Activated CD4-positive, CD25-positive, alpha-beta regulatory T cell treated with anti-CD3 and anti-CD28 coated beads, Interleukin-2, amount 50 U/mL, for 16 hours (primary cell): ENCODE data around the gene SIK3.
"Not testable (repeated sequence)": the region's sequence is repeated elsewhere in the genome, so short reads cannot be mapped to it uniquely, and the experiment has no call there.

Source experiments
- DNase-seq: peaks from one replicate; pipeline ENCODE4 v3.0.0-alpha.2; 2020; ENCODE audit warnings: low read depth, low spot score

Gene SIK3

GRCh38 chr11:116826751-116827431 lies 271.3 kb downstream of the SIK3 start:
- DNase-seq: no peak

GRCh38 chr11:116825854-116826750 lies 272.1 kb downstream of the SIK3 start:
- no peak for DNase-seq

- DNase-seq: no peak
These were observed 272.8 kb downstream of the SIK3 start for GRCh38 chr11:116825434-116825833.

DNA sequence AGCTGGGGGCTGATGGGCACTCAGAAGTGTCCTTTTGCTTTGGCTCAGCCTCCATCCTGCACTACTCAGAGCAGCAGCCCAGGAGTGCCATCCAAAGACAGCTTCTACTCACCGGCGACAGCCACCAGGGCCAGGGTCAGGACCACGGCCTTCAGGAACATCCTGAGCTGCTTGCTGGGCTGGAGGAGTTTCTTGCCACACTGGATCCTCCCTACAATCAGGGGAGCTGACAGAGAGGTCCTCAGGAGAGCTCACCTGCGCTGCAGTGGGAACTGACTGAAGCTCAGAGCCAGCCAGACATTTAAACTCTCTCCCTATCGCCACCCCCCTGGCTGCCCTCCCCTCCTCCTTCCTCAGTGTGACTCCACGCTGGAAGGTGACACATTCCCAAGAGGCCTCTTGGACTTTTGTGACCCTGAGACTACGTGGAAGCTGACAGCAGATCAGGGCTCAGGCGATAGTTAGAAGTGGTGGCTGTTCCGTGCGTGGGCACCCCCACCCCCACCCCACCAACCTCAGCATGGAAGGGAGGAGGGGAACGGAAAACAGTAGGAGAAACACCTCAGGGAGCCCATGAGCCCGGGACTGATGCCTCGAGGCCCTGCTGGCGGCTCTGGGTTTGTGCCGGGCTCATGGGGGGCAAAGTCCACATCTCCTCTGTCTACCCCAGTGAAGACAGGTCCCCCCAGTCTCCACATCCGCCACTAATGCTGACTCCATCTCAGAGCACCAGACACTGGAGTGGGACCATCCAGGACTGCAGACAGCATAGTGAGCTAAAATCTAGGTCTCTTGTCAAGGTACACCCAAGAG lies 275.0 kb downstream of the SIK3 start, which contains the start of gene APOA4:
APOA4 (minus strand) TSS at position 274 of the 813 bp plus-strand sequence; CDS start at position 161, 113 bp downstream.
- DNase-seq: no peak

DNA sequence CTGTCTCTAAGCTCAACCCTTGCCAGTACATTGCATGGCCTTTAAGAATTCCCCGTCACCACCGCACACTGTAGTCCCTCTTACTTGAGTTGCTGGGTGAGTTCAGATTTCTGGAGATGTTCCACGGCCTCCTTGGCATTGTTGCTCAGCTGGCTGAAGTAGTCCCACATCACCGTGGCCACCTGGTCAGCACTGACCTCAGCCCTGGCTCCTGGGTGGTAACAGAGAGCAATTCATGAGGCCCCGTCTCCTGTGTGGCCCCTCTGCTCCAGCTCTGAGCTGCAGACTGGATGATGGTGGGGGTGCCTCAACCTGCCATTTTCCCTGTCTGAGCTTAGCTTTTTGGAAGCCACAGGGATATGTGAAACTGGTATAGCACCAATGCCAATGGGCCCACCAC lies 275.7 kb downstream of the SIK3 start:
- DNase-seq: no peak

GRCh38 chr11:116821050-116821918 lies 276.9 kb downstream of the SIK3 start:
- DNase-seq: no peak

GRCh38 chr11:116819049-116819448 lies 279.2 kb downstream of the SIK3 start:
- no peak for DNase-seq

- DNase-seq: no peak
These were observed 283.7 kb downstream of the SIK3 start for GRCh38 chr11:116814502-116814901.

DNA sequence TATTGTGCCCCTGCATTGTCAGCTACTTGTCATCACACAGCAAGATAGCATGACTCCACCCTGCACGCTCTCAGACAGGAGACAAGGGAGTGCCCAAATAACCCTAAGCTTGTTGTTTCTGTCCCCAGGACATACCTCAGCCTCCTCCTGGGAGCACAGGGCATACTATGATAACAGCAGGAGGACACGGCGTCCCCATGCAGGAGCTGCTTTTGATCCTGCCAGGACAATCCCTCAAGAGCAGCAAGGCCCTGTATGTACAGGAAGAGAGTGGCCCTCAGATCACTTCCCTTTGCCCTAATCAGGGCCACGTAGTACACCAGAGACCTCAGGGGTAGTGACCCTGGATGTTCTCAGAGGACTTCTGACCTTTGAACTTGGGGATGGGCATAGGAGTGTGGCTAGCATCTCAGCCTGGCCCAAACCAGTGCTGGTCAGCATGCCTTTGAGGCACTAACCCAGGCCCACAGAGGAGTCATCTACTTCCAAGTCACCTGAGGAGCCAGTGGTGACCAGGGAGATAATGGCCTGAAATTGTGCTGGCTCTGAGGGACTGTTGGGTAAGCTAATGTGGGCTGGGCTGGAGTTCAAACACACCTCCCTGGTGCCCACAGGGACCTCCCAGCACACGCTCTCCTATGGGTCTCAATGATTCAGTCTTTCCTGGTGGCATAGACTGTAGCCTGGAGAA lies 284.3 kb downstream of the SIK3 start:
- no peak for DNase-seq

GRCh38 chr11:116813170-116813569 lies 285.1 kb downstream of the SIK3 start:
- DNase-seq: no peak

- DNase-seq: no peak
These were observed 286.1 kb downstream of the SIK3 start for GRCh38 chr11:116812109-116812508.

- DNase-seq: no peak
These were observed 287.0 kb downstream of the SIK3 start for GRCh38 chr11:116811194-116811593.

- no peak for DNase-seq
These were observed 289.7 kb downstream of the SIK3 start for GRCh38 chr11:116808262-116809175.

DNA sequence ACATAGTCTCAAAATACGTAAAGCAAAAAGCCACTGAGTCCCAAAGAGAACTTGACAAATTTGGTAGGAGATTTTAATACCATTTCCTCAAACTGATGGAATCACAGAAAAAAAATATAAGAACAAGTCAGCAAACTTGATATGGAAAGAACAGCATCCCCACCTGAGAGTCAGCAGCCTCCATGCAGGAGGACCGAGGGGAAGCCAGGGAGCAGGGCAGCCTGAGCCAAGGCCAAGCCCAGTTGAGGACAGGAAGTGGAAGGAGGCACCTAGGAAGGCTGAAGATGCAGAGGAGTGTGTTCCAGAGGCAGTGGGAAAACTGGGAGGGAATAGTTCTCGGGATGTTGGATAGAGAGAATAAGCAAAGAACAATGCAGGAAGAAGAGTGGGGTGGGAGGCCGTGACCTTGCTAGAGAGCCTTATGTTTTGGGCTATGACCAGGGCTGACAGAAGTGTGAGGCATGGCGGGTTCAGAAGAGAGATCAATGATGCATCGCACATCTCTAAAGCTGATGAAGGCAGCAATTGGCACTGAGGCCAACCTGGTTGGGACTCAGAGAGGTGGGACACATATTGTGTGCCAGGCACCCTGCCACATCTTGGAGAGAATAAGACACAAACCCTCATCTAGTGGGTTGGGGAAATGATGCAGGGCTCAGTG lies 290.5 kb downstream of the SIK3 start:
- DNase-seq: no peak

DNA sequence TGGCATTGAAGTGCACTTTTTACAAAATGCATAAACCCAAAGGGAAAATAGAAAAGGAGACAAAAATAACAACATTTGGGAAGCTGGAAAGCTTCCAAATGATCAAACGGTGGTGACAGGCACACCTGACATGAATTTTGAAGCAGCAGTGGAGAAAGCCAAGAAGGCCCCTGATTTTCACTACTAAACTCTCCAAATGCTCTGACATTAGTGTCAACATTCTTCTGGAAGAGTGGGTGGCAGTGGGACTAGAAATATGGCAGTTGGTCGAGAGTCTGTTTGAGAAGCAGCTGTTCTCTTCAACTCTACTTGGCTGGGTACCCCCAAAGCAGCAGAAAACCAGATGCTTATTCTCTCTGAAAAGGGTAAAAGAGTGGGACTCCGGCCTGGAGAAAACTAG lies 294.2 kb downstream of the SIK3 start:
- DNase-seq: no peak

DNA sequence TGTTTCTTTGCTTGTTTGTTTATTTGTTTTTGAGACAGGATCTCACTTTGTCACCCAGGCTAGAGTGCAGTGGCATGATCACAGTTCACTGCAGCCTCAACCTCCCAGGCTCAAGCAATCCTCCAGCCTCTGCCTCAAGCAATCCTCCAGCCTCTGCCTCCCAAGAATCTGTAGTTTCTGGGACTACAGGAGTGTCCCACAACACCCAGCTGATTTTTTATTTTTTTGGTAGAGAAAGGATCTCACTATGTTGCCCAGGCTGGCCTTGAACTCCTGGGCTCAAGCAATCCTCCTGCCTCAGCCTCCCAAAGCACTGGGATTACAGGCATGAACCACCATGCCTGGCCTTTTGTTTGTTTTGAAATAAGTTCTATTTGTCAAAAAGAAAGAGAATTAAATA lies 296.6 kb downstream of the SIK3 start:
- not testable (repeated sequence) for DNase-seq

DNA sequence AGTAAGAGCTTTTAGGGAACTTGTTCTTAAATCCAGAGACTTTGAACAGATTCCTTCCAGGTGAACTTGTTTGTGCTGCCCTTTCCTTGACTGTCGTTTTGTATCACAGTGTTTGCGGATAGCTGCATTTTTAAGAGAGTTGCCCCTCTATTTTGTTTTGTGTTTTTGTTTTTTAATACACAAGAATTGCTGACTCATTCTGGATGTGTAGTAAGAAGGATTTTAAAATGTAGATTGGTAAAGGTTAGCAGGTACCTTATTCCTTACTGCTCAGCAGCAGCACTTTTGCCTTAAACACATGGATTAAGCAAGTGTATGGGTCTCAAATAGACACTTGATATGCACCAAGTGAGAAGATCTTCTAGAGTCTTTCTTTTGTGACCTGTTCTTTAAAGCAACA lies 297.6 kb downstream of the SIK3 start:
- DNase-seq: no peak

DNA sequence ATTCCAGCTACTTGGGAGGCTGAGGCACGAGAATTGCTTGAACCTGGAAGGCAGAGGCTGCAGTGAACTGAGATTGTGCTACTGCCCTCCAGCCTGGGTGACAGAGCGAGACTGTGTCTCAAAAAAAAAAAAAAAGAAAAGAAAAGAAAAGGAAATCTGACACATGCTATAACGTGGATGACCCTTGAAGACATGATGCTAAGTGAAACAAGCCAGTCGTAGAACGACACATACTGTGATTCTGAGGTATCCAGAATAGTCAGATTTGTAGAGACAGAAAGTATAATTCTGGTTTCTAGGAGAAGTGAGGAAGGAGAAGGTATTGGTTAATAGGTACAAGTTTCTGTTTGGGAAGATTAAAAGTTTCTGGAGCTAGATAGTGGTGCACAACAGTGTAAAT lies 299.9 kb downstream of the SIK3 start:
- no peak for DNase-seq

- no peak for DNase-seq
These were observed 300.4 kb downstream of the SIK3 start for GRCh38 chr11:116797816-116798215.
